DOHH2 (cell line): ENCODE results near the gene DOCK10.
"Not testable (repeated sequence)": the region's sequence is repeated elsewhere in the genome, so short reads cannot be mapped to it uniquely, and the experiment has no call there.

ENCODE experiments used
- H3F3A ChIP-seq: fragments of 200-600 bp; sonication (generic), shearing (Covaris generic); 2 replicates; pipeline ENCODE4 v1.6.0; 2016; ENCODE audit warnings: antibody characterized with exemption, mild to moderate bottlenecking; ENCODE audit not compliant: control insufficient read depth, insufficient read depth
- H3K27ac ChIP-seq: fragments of 200-600 bp; sonication (generic); 2 replicates; pipeline ENCODE4 v1.5.1; 2014; ENCODE audit warnings: low read depth, mild to moderate bottlenecking, low read length, moderate library complexity
- H3K27me3 ChIP-seq: fragments of 200-600 bp; sonication (generic); 2 replicates; pipeline ENCODE4 v1.6.1; 2014; ENCODE audit warnings: mild to moderate bottlenecking, low read length, mixed read lengths; ENCODE audit not compliant: control insufficient read depth
- H3K36me3 ChIP-seq: fragments of 200-600 bp; sonication (generic); 2 replicates; pipeline ENCODE4 v1.6.1; 2014; ENCODE audit warnings: mild to moderate bottlenecking, low read length, moderate library complexity, mixed read lengths; ENCODE audit not compliant: control insufficient read depth
- H3K4me1 ChIP-seq: fragments of 200-600 bp; sonication (generic); 2 replicates; pipeline ENCODE4 v1.6.1; 2014; ENCODE audit warnings: mild to moderate bottlenecking, low read length, mixed read lengths; ENCODE audit not compliant: control insufficient read depth
- H3K4me2 ChIP-seq: fragments of 200-600 bp; sonication (generic); 2 replicates; pipeline ENCODE4 v1.6.0; 2014; ENCODE audit warnings: mild to moderate bottlenecking, low read length, moderate library complexity
- H3K4me3 ChIP-seq: fragments of 200-600 bp; sonication (generic); 2 replicates; pipeline ENCODE4 v1.5.1; 2014; ENCODE audit warnings: mild to moderate bottlenecking, low read length, mixed read lengths
- H3K79me2 ChIP-seq: fragments of 200-600 bp; sonication (generic); 2 replicates; pipeline ENCODE4 v1.6.1; 2014; ENCODE audit warnings: mild to moderate bottlenecking, low read length, mixed read lengths; ENCODE audit not compliant: control insufficient read depth
- H3K9me2 ChIP-seq: fragments of 200-600 bp; sonication (generic); replicated peaks from 2 replicates; pipeline ENCODE4 v1.6.1; 2014; ENCODE audit warnings: mild to moderate bottlenecking, low read length, mixed read lengths; ENCODE audit not compliant: control insufficient read depth
- H3K9me3 ChIP-seq: fragments of 200-600 bp; sonication (generic); 2 replicates; pipeline ENCODE4 v1.6.1; 2014; ENCODE audit warnings: antibody characterized with exemption, low read length, mixed read lengths; ENCODE audit not compliant: control insufficient read depth, insufficient read depth
- H4K20me1 ChIP-seq: fragments of 200-600 bp; sonication (generic); 2 replicates; pipeline ENCODE4 v1.6.0; 2014; ENCODE audit warnings: low read depth, mild to moderate bottlenecking, antibody characterized with exemption, low read length, moderate library complexity; ENCODE audit not compliant: control insufficient read depth, insufficient read depth
- EZH2phosphoT487 ChIP-seq: fragments of 200-600 bp; sonication (generic); IDR thresholded peaks from 2 replicates; pipeline ENCODE4 v1.6.1; 2017; ENCODE audit warnings: borderline replicate concordance, mild to moderate bottlenecking, antibody characterized with exemption, low read length, moderate library complexity, mixed read lengths
- TF ChIP-seq, protein P1 (sequence below): fragments of 200-600 bp; sonication (generic); IDR thresholded peaks from one replicate; pipeline ENCODE4 v1.5.1; 2014; ENCODE audit warnings: antibody characterized with exemption, mild to moderate bottlenecking, low read depth, low read length; ENCODE audit not compliant: poor library complexity, severe bottlenecking

DOCK10 gene

GRCh38 chr2:225056330-225057073 lies 14.2 kb upstream of the DOCK10 start:
- no peak overlapping the region for H3K4me2 ChIP-seq
- no peak overlapping the region for H3K4me3 ChIP-seq
- H3F3A ChIP-seq = no peaks in the 10 kb centered on the region
- H3K36me3 ChIP-seq = no peaks in the 10 kb centered on the region
- H4K20me1 ChIP-seq = no peaks in the 10 kb centered on the region
- no peaks in the 10 kb centered on the region for H3K9me3 ChIP-seq
- no peaks in the 10 kb centered on the region for H3K27me3 ChIP-seq
- H3K4me1 ChIP-seq = no peaks in the 10 kb centered on the region
- TF ChIP-seq EZH2phosphoT487 = no peak
- TF ChIP-seq, protein P1, sequence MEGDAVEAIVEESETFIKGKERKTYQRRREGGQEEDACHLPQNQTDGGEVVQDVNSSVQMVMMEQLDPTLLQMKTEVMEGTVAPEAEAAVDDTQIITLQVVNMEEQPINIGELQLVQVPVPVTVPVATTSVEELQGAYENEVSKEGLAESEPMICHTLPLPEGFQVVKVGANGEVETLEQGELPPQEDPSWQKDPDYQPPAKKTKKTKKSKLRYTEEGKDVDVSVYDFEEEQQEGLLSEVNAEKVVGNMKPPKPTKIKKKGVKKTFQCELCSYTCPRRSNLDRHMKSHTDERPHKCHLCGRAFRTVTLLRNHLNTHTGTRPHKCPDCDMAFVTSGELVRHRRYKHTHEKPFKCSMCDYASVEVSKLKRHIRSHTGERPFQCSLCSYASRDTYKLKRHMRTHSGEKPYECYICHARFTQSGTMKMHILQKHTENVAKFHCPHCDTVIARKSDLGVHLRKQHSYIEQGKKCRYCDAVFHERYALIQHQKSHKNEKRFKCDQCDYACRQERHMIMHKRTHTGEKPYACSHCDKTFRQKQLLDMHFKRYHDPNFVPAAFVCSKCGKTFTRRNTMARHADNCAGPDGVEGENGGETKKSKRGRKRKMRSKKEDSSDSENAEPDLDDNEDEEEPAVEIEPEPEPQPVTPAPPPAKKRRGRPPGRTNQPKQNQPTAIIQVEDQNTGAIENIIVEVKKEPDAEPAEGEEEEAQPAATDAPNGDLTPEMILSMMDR = no peak
- H3K9me2 ChIP-seq = no peaks in the 10 kb centered on the region
- H3K27ac ChIP-seq = no peak overlapping the region
- no peaks in the 10 kb centered on the region for H3K79me2 ChIP-seq

DNA sequence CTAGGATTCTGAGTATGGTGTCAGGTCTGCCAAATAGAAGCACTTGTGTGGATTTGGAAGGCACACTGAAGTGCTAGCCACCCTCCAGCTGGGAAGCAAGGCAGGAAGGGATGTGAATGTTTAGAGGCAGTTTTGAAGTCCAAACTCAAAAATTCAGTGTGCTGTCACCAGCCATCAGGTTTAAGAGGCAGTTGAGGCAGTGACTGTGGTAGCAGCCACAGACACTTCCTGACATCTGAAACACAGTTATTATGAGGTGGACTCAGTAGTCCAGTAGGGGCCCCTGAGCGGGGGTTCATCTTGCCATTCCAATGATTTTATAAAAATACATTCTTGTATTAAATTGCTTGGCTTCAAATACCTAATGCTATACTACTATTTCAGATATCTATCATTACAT lies 13.4 kb upstream of the DOCK10 start:
- Histone ChIP-seq H3K9me2 (no peaks in the 10 kb centered on the region), H3K79me2 (no peaks in the 10 kb centered on the region), H3K27me3 (no peaks in the 10 kb centered on the region), H3K27ac (no peak overlapping the region), H3K9me3 (no peaks in the 10 kb centered on the region), H3F3A (no peaks in the 10 kb centered on the region), H3K4me1 (no peaks in the 10 kb centered on the region), H3K4me3 (no peak overlapping the region), H4K20me1 (no peaks in the 10 kb centered on the region), H3K4me2 (no peak overlapping the region), H3K36me3 (no peaks in the 10 kb centered on the region)
- TF ChIP-seq EZH2phosphoT487 = no peak
- TF ChIP-seq, protein P1 = no peak

- TF ChIP-seq, protein P1 = no peak
- no peak for TF ChIP-seq EZH2phosphoT487
- no peaks in the 10 kb centered on the region for H3K27me3 ChIP-seq
- no peak overlapping the region for H3K4me3 ChIP-seq
- H3K79me2 ChIP-seq = no peaks in the 10 kb centered on the region
- no peaks in the 10 kb centered on the region for H4K20me1 ChIP-seq
- H3K9me2 ChIP-seq = no peaks in the 10 kb centered on the region
- H3K4me2 ChIP-seq = no peak overlapping the region
- no peaks in the 10 kb centered on the region for H3K36me3 ChIP-seq
- no peaks in the 10 kb centered on the region for H3K9me3 ChIP-seq
- H3K4me1 ChIP-seq = no peaks in the 10 kb centered on the region
- H3F3A ChIP-seq = no peaks in the 10 kb centered on the region
- H3K27ac ChIP-seq = no peak overlapping the region
Measured at GRCh38 chr2:225052703-225053102, 10.4 kb upstream of the DOCK10 start.

GRCh38 chr2:225047502-225047901 lies 5.2 kb upstream of the DOCK10 start:
- not testable (repeated sequence) for H4K20me1 ChIP-seq, H3K4me2 ChIP-seq, H3K9me2 ChIP-seq, H3K79me2 ChIP-seq, H3K9me3 ChIP-seq, H3F3A ChIP-seq, H3K4me3 ChIP-seq, H3K27ac ChIP-seq, H3K4me1 ChIP-seq, H3K36me3 ChIP-seq
- peaks cover 23% of the 10 kb centered on the region for H3K27me3 ChIP-seq
